Measurements from ENCODE around the gene HDGFL2. TPM values are rescaled to one million over a fixed set of nuclear protein-coding genes. Genes with fewer than 3 reads are reported as not detected.

The HDGFL2 gene
- total and polyA plus RNA-seq, 2 of the 8 experiments (the other 6 are each of a cell fraction or from before 2014, with no cell fraction given): 31.1 to 106 TPM

DNA sequence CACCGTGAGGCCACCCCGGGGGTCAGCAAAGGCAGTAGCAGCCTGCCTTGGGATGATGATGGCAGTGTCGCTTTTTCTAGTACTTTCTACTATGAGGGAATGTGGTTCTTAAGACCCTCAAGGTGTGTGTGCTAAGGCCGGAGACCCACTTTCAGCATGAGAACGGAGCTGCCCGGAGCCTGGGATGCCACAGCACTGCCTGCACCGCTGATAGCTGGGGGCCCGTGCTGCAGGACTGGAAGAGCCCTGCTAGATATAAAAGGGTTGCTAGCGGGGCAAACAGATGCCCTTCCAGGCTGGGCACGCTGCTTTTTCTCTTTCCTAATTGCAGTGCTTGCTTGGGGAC, 31.7 kb downstream of the HDGFL2 start:
- Histone ChIP-seq H3K4me3 (ENCODE audit: extremely low read depth in 1 of 4, insufficient read depth in 2 of 4, low read depth in 3 of 4, low read length in 4 of 4) (no peak overlapping the region), H3K56ac (replicated peaks; ENCODE audit: insufficient read length, low read depth, low read length) (no peak overlapping the region), H2BK15ac (ENCODE audit: low read length) (no peak overlapping the region), H3K79me2 (ENCODE audit: control insufficient read depth in 1 of 2, insufficient read depth in 2 of 2, low read length in 2 of 2) (no peaks in the 10 kb centered on the region), H2BK120ac (replicated peaks; ENCODE audit: low read depth, low read length) (no peak overlapping the region), H2BK5ac (ENCODE audit: low read depth, low read length) (no peak overlapping the region), H3K14ac (ENCODE audit: insufficient read length) (no peak overlapping the region), H3K23ac (ENCODE audit: insufficient read length) (no peak overlapping the region), H2AK5ac (ENCODE audit: low read depth, low read length) (no peak overlapping the region), H4K8ac (ENCODE audit: extremely low read depth, insufficient read depth, low read length) (no peak overlapping the region), H2BK12ac (ENCODE audit: low read depth, low read length) (no peak overlapping the region), H2AFZ (ENCODE audit: low read length) (no peak overlapping the region), H3K9ac (replicated peaks in 1 of 4; ENCODE audit: extremely low read depth in 1 of 4, low read depth in 3 of 4, low read length in 3 of 4) (no peak overlapping the region), H3K18ac (ENCODE audit: extremely low read depth, low read length) (no peak overlapping the region), H3K36me3 (ENCODE audit: control insufficient read depth in 2 of 4, insufficient read depth in 4 of 4, low read length in 3 of 4) (peaks cover 3 to 45% (median 12%) of the 10 kb centered on the region in 4 experiments; a peak in 6 of 8 replicates), H3K4me1 (replicated peaks in 1 of 4; ENCODE audit: control insufficient read depth in 3 of 4, insufficient read depth in 4 of 4, low read length in 3 of 4) (no peaks in the 10 kb centered on the region), H3K79me1 (ENCODE audit: low read depth, low read length) (peaks cover 2% of the 10 kb centered on the region; the same call in 1 of the 2 replicates), H3K27ac (ENCODE audit: low read depth, low read length) (no peak overlapping the region), H3K4ac (replicated peaks; ENCODE audit: insufficient read length, low read depth, low read length) (no peak overlapping the region), H3K9me3 (ENCODE audit: insufficient read depth in 2 of 2, low read depth in 1 of 2, low read length in 1 of 2) (no peaks in the 10 kb centered on the region), H4K20me1 (replicated peaks in 1 of 2; ENCODE audit: control insufficient read depth in 1 of 2, insufficient read depth in 2 of 2, low read length in 2 of 2) (peaks cover 14 to 30% of the 10 kb centered on the region in 2 experiments), H4K5ac (ENCODE audit: insufficient read length, low read depth, low read length) (no peak overlapping the region), H4K91ac (replicated peaks; ENCODE audit: insufficient read length, low read length) (no peak overlapping the region), H3K4me2 (ENCODE audit: insufficient read depth in 1 of 2, low read depth in 2 of 2, low read length in 2 of 2) (no peak overlapping the region), H3K27me3 (replicated peaks in 1 of 4; ENCODE audit: control insufficient read depth in 3 of 4, extremely low read depth in 1 of 4, insufficient read depth in 3 of 4, low read length in 3 of 4) (peaks cover 0 to 7% (median 7%) of the 10 kb centered on the region in 4 experiments; a peak in 3 of 7 replicates), H2BK20ac (ENCODE audit: low read length) (no peak overlapping the region), H3K23me2 (ENCODE audit: low read depth, low read length) (no peaks in the 10 kb centered on the region)
- FAIRE-seq: no peak
- DNase-seq (ENCODE audit: low read depth in 1 of 2, low spot score in 2 of 2): no peak
- WGBS, 2 experiments (ENCODE audit: extremely low coverage in 1 of 2, insufficient coverage in 1 of 2, insufficient read length in 1 of 2, insufficient replicate concordance in 2 of 2, low coverage in 1 of 2, low lambda C conversion rate in 2 of 2, missing lambda C conversion rate in 1 of 2): 91% methylated on average over 10 of the region's 10 CpGs; no CpG with 5 or more reads in 1 of the 2 experiments
- POLR2A ChIA-PET (ENCODE audit: partially characterized antibody): interaction anchor here (1.7 to 3.5 kb wide), 4 partner anchors 9 to 32 kb away, joined by 4 to 19 read pairs (median 14); partner anchors contain the start of genes HDGFL2 and PLIN4
- CTCF ChIA-PET (ENCODE audit: partially characterized antibody): interaction anchor here (0.7 to 1.6 kb wide), 4 partner anchors 8 to 26 kb away, joined by 3 to 5 read pairs (median 4); no protein-coding TSS in a partner anchor
- no peak for TF ChIP-seq BRCA1 (IDR thresholded peaks at IDR 0.05; ENCODE audit: low read depth, low read length)
